Heart left ventricle (tissue), 16 donors: ENCODE data around the gene KREMEN1. TPM values are rescaled to one million over a fixed set of nuclear protein-coding genes. Genes with fewer than 3 reads are reported as not detected.

Experiments used
- ATAC-seq, 4 donors: fragments of 200-7000 bp; cut with Tn5 transposase; one replicate each; pipeline ENCODE4 v1.9.1; 2020 to 2022; ENCODE audit warnings: moderate library complexity in 4 of 4, mild to moderate bottlenecking in 3 of 4, moderate number of reproducible peaks in 1 of 4
- DNase-seq, 5 donors: peaks; one replicate each; pipeline ENCODE4 v3.0.0-alpha.2; 2020
- H3K27ac ChIP-seq, 12 donors: fragments of 200-600 bp; sonication (generic) in 4 of 12; one replicate each; pipeline versions ENCODE4 v1.5.0 to v1.8.0; 2016 to 2022; ENCODE audit warnings: mild to moderate bottlenecking in 2 of 12
- H3K27me3 ChIP-seq, 9 donors: fragments of 200-600 bp; sonication (generic) in 2 of 9; one replicate each; pipeline versions ENCODE4 v1.5.1 to v1.8.0; 2016 to 2022; ENCODE audit warnings: mild to moderate bottlenecking in 3 of 9
- H3K36me3 ChIP-seq, 9 donors: fragments of 200-600 bp; sonication (generic) in 2 of 9; one replicate each; pipeline versions ENCODE4 v1.5.0 to v1.8.0; 2018 to 2022; ENCODE audit warnings: mild to moderate bottlenecking in 2 of 9
- H3K4me1 ChIP-seq, 12 donors: fragments of 200-600 bp; sonication (generic) in 4 of 12; one replicate each; pipeline versions ENCODE4 v1.5.0 to v1.8.0; 2016 to 2022; ENCODE audit warnings: mild to moderate bottlenecking in 3 of 12
- H3K4me3 ChIP-seq, 12 donors: fragments of 200-600 bp; sonication (generic) in 4 of 12; one replicate each; pipeline versions ENCODE4 v1.5.0 to v1.8.0; 2017 to 2022; ENCODE audit warnings: mild to moderate bottlenecking in 9 of 12, moderate library complexity in 4 of 12
- H3K9me3 ChIP-seq, 12 donors: fragments of 200-600 bp; sonication (generic) in 4 of 12; one replicate each; pipeline versions ENCODE4 v1.5.0 to v1.8.0; 2016 to 2022; ENCODE audit warnings: mild to moderate bottlenecking in 1 of 12
- POLR2A ChIP-seq, 2 donors: fragments of 450-650 bp; IDR thresholded peaks; one replicate each; pipeline ENCODE4 v1.6.1; 2017; ENCODE audit warnings: antibody characterized with exemption in 2 of 2, mild to moderate bottlenecking in 2 of 2, moderate library complexity in 2 of 2
- WGBS, 4 donors: extraction: QIAGEN DNeasy Blood & Tissue Kit in 2 of 4; methylation state at CpG; one replicate each; pipeline versions ENCODE4 v1.1.5 to v1.1.7; 2013 to 2018; 5-methylcytosine and 5-hydroxymethylcytosine counted together
- intact Hi-C, 10 donors: fragments of 100-400 bp; cut with DNase I; formaldehyde crosslinking; loops; one replicate each; pipeline versions ENCODE4 v1.11.1 to v1.14.2; 2022
- polyA plus RNA-seq, 2 donors: library from polyadenylated mRNA; stranded (reverse); fragments of 200-250 nt; gene quantifications; one replicate each; pipeline ENCODE4 v1.2.3, GENCODE V29; 2013
- total RNA-seq, 9 donors: library from RNA; depleted of rRNA in 2 of 9; stranded (reverse); fragments of >200 nt in 2 of 9; fragmentation: NEBNext Ultra II Directional in 3 of 9; extraction: Animal tissue kit (Norgen Biotek cat#: 25700) in 3 of 9; gene quantifications; one replicate each; pipeline versions ENCODE4 v1.1.0 to v1.2.4, GENCODE V29; 2016 to 2023
- TF ChIP-seq, protein P1 (sequence below), 12 donors: fragments of 200-600 bp; sonication (generic) in 4 of 12; IDR thresholded peaks; one replicate each; pipeline versions ENCODE4 v1.5.0 to v1.8.0; 2018 to 2022; ENCODE audit warnings: antibody characterized with exemption in 12 of 12, mild to moderate bottlenecking in 5 of 12
- donor health status: ischemic (EF 13 %, LVEDD 7.1; RV severe dilation, severe dysfunction).
- donor health status: healthy with polysubstance abuse.
- donor health status: DM: no; HTN: yes; CAD: no.
- donor health status: DM: no; HTN: no; CAD: no.
- donor health status: ischemic (EF 25% LVEDD 6.9; RV normal size, moderate dysfunction).
- donor health status: ischemic (EF 25% LVEDD 5.7; RV mildly dilated, moderate dysfunction).
- donor health status: healthy.
- donor health status: DM: yes; HTN: yes; CAD: no.
- donor health status: ischemic (EF 35%, LVEDD 5.7; RV mildly dilated, moderate dysfunction).
- donor health status: nonischemic (EF 11% LVEDD 7.7; RV severe dilation, severe dysfunction).
- donor health status: DM: yes; HTN: yes; CAD: no.
- donor health status: PGD.
- donor health status: ischemic (EF 29% LVEDD 5.4; RV normal size, mild dysfunction).
- donor health status: nonischemic (EF 23%, LVEDD 6.1; RV moderate dilation, normal function).

The KREMEN1 gene
- total and polyA plus RNA-seq, 11 donors = 24.3 to 67.8 (median 36.4) TPM

DNA sequence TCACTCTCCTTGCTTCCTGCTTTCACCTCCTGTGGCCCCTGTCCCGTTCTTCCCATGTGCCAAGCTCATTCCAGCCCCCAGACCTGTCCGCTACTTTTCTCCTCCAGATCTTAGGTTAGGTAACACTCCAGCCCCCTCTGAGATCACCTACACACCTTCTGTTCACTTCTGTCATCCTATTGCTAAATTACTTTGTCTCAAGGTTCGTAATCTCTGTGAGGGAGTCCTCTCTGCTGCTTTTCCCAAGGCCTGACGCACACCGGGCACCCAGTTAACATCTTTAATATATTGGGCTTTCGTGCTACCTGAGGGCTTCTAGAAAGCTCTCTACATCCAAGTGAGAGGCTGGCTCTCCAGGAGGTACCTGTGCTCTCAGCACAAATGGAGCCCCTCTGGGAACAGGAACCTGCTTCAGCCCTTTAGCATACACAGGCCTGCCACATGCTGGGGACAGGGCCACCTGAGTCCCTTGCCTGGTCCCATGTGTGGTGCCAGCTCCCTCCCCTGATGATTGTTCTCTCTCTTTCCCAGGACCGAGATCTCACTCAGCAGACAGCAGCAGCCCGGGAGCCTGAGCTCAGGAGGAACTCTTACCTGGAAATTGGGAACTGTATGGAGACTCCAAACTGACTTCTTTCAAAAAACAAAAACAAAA lies 19.7 kb upstream of the KREMEN1 start:
- no peak overlapping the region for H3K4me3 ChIP-seq
- no peak for TF ChIP-seq POLR2A (IDR thresholded peaks at IDR 0.05)
- TF ChIP-seq, protein P1, sequence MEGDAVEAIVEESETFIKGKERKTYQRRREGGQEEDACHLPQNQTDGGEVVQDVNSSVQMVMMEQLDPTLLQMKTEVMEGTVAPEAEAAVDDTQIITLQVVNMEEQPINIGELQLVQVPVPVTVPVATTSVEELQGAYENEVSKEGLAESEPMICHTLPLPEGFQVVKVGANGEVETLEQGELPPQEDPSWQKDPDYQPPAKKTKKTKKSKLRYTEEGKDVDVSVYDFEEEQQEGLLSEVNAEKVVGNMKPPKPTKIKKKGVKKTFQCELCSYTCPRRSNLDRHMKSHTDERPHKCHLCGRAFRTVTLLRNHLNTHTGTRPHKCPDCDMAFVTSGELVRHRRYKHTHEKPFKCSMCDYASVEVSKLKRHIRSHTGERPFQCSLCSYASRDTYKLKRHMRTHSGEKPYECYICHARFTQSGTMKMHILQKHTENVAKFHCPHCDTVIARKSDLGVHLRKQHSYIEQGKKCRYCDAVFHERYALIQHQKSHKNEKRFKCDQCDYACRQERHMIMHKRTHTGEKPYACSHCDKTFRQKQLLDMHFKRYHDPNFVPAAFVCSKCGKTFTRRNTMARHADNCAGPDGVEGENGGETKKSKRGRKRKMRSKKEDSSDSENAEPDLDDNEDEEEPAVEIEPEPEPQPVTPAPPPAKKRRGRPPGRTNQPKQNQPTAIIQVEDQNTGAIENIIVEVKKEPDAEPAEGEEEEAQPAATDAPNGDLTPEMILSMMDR (IDR thresholded peaks at IDR 0.05) = no peak
- H3K27ac ChIP-seq = no peak overlapping the region
- peaks cover 0 to 29% (median 12%) of the 10 kb centered on the region in 9 donors for H3K36me3 ChIP-seq
- no peak for DNase-seq
- no peaks in the 10 kb centered on the region for H3K27me3 ChIP-seq
- H3K9me3 ChIP-seq = no peaks in the 10 kb centered on the region
- no peaks in the 10 kb centered on the region for H3K4me1 ChIP-seq
- WGBS, 4 donors = 92 to 96% (median 94%) methylated on average over 8 of the region's 8 CpGs
- intact Hi-C loops = loop anchor here in 1 of 10 donors (10.0 kb wide), 1 partner anchor 102 kb away; no protein-coding TSS in a partner anchor
- no peak for ATAC-seq

DNA sequence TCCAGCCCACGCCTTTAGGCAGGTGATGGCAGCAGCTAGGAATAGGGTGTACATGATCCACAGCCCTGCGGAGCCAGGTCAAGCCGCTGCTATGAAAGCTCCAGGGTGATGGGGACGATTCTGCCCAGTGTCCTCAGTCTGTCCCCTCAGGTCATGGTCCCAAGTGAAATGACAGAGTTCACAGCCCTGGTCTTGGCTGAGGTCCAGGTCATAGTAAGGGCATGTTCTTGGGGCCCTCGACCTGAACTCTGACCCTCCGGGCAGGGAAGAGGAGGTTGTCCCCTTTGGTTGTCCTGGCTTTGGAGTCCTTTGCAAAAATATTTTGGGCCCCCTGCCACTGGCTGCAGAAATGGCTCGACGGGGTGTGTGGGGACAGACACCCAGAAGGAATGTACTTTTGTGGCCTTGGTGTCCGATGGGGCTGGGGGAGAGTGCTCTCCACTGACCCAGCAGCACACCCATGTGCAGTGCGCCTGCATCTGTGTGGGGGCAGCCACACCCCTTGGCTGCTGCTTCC lies 18.5 kb upstream of the KREMEN1 start:
- no peak for TF ChIP-seq POLR2A (IDR thresholded peaks at IDR 0.05)
- TF ChIP-seq, protein P1 (IDR thresholded peaks at IDR 0.05) = no peak
- Histone ChIP-seq H3K27ac (no peak overlapping the region), H3K36me3 (peaks cover 0 to 20% (median 10%) of the 10 kb centered on the region in 9 donors), H3K4me1 (no peaks in the 10 kb centered on the region), H3K4me3 (no peak overlapping the region), H3K9me3 (no peaks in the 10 kb centered on the region), H3K27me3 (peaks cover 0 to 7% (median 0%) of the 10 kb centered on the region in 9 donors)
- no peak for DNase-seq
- intact Hi-C loops = loop anchor here in 1 of 10 donors (10.0 kb wide), 1 partner anchor 100 kb away; no protein-coding TSS in a partner anchor
- WGBS, 4 donors = 77 to 91% (median 83%) methylated on average over 6 to 10 of the region's 10 CpGs
- no peak for ATAC-seq

DNA sequence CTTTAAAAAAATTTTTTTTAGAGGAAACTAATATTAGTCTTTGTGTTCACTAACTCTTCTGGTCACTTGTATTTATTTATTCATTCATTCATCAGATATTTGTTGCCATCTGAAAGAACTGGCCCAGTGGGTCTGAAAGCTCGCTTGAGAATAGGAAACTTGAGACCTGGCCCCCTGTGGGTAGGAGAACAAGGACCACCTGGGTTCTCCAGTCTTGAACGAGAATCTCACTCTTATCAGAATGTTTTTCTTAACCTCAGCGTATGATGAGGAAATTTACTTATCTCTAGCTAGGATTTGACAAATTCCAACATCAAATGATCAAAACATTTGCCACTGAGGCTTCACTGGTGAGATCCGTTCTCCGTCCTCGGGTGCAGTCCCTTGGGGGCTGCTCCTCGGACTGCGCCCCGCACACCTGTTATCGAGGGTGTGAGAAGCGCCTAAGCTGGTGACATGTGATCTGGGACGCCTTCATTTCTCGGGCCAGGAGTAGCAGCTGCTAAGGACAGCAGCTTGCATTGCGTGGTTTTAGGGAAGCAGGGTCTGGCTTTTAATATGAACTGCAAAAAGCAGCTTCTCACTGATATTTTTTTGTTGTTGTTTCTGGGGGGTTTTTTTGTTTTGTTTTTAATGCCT lies 17.5 kb upstream of the KREMEN1 start:
- H3K4me1 ChIP-seq = no peaks in the 10 kb centered on the region
- H3K27ac ChIP-seq = no peak overlapping the region
- TF ChIP-seq POLR2A (IDR thresholded peaks at IDR 0.05) = no peak
- TF ChIP-seq, protein P1 (IDR thresholded peaks at IDR 0.05) = no peak
- peaks cover 0 to 7% (median 0%) of the 10 kb centered on the region in 9 donors for H3K27me3 ChIP-seq
- WGBS, 4 donors = 51 to 64% (median 62%) methylated on average over 14 of the region's 14 CpGs
- DNase-seq (no peak), ATAC-seq (no peak)
- intact Hi-C loops = loop anchor here in 1 of 10 donors (10.0 kb wide), 1 partner anchor 99 kb away; no protein-coding TSS in a partner anchor
- no peaks in the 10 kb centered on the region for H3K9me3 ChIP-seq
- H3K4me3 ChIP-seq = no peak overlapping the region
- peaks cover 0 to 10% (median 1%) of the 10 kb centered on the region in 9 donors for H3K36me3 ChIP-seq

DNA sequence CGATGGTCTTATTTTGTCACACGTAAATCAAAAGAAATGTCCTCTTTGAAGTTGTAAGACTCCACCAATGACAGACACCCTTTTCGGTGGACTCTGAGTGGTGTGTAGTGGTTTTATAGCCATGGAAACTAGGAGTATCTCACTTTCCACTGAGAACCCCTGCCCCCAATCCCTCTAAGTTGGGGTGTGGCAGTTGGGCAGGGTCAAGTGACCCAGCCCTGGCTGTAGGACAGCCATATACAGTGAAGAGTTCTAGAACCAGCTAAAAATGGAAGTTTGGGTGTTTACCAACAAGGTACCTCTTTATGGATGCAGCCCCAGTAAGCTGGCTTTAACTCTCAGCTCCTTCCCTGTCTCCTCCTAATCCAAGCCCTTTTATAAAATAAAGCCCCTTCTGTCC lies 16.4 kb upstream of the KREMEN1 start:
- intact Hi-C loops = loop anchor here in 1 of 10 donors (10.0 kb wide), 1 partner anchor 98 kb away; no protein-coding TSS in a partner anchor

More for the DNA sequence above, 16.4 kb upstream of the KREMEN1 start:
- H3K9me3 ChIP-seq = no peaks in the 10 kb centered on the region
- peaks cover 0 to 7% (median 0%) of the 10 kb centered on the region in 9 donors for H3K27me3 ChIP-seq
- no peaks in the 10 kb centered on the region for H3K4me1 ChIP-seq
- no peak overlapping the region for H3K4me3 ChIP-seq
- WGBS, 4 donors = 95 to 98% (median 97%) methylated on average over 3 of the region's 3 CpGs
- H3K36me3 ChIP-seq = no peaks in the 10 kb centered on the region
- TF ChIP-seq, protein P1 (IDR thresholded peaks at IDR 0.05) = no peak
- no peak for TF ChIP-seq POLR2A (IDR thresholded peaks at IDR 0.05)
- DNase-seq (no peak), ATAC-seq (no peak)
- H3K27ac ChIP-seq = no peak overlapping the region
